NCI-H2196 treated with DMSO at 0.1 percent for 48 hours (cell line): ENCODE data around the gene HMG20B.
"Not testable (repeated sequence)": the region's sequence is repeated elsewhere in the genome, so short reads cannot be mapped to it uniquely, and the experiment has no call there.

ENCODE experiments used
- DNase-seq: peaks from one replicate; lab custom pipeline; 2025; ENCODE audit not compliant: unreplicated experiment; lab: John Stamatoyannopoulos, UW

Gene HMG20B

GRCh38 chr19:3572855-3573161 lies at the start of gene HMG20B:
TSS of gene HMG20B (plus strand) at chr19:3572944. CDS start at chr19:3573310, 366 bp downstream.
- no peak for DNase-seq

- DNase-seq, result no peak
Measured at GRCh38 chr19:3523361-3524077, 49.2 kb upstream of the HMG20B start.

GRCh38 chr19:3524078-3524842 lies 48.5 kb upstream of the HMG20B start:
- no peak for DNase-seq

- no peak for DNase-seq
Measured at GRCh38 chr19:3524904-3525451, 47.8 kb upstream of the HMG20B start.

GRCh38 chr19:3526507-3527237 lies 46.1 kb upstream of the HMG20B start:
- no peak for DNase-seq

GRCh38 chr19:3527238-3527910 lies 45.4 kb upstream of the HMG20B start:
- DNase-seq, result no peak

- no peak for DNase-seq
Measured at GRCh38 chr19:3528080-3528479, 44.7 kb upstream of the HMG20B start.

GRCh38 chr19:3528539-3529211 lies 44.1 kb upstream of the HMG20B start:
- DNase-seq, result no peak

- not testable (repeated sequence) for DNase-seq
Measured at GRCh38 chr19:3529299-3529698, 43.4 kb upstream of the HMG20B start.

- no peak for DNase-seq
Measured at GRCh38 chr19:3530389-3530788, 42.4 kb upstream of the HMG20B start.

- no peak for DNase-seq
Measured at GRCh38 chr19:3531716-3532115, 41.0 kb upstream of the HMG20B start.

- DNase-seq, result no peak
Measured at GRCh38 chr19:3532154-3532786, 40.5 kb upstream of the HMG20B start.

- DNase-seq, result no peak
Measured at GRCh38 chr19:3533033-3533432, 39.7 kb upstream of the HMG20B start.

GRCh38 chr19:3533563-3534216 lies 39.1 kb upstream of the HMG20B start:
- DNase-seq, result no peak

GRCh38 chr19:3534375-3535234 lies 38.1 kb upstream of the HMG20B start:
- DNase-seq, result no peak

- no peak for DNase-seq
Measured at GRCh38 chr19:3535235-3535535, 37.6 kb upstream of the HMG20B start.

- no peak for DNase-seq
Measured at GRCh38 chr19:3535563-3535965, 37.2 kb upstream of the HMG20B start.

GRCh38 chr19:3535981-3536380 lies 36.8 kb upstream of the HMG20B start:
- no peak for DNase-seq
